Measurements from ENCODE around the gene GDPGP1.
A peak's percentile ranks its signal among the peaks of the same experiment; 100 is the strongest.
"Not testable (repeated sequence)": the region's sequence is repeated elsewhere in the genome, so short reads cannot be mapped to it uniquely, and the experiment has no call there.

Gene GDPGP1

DNA sequence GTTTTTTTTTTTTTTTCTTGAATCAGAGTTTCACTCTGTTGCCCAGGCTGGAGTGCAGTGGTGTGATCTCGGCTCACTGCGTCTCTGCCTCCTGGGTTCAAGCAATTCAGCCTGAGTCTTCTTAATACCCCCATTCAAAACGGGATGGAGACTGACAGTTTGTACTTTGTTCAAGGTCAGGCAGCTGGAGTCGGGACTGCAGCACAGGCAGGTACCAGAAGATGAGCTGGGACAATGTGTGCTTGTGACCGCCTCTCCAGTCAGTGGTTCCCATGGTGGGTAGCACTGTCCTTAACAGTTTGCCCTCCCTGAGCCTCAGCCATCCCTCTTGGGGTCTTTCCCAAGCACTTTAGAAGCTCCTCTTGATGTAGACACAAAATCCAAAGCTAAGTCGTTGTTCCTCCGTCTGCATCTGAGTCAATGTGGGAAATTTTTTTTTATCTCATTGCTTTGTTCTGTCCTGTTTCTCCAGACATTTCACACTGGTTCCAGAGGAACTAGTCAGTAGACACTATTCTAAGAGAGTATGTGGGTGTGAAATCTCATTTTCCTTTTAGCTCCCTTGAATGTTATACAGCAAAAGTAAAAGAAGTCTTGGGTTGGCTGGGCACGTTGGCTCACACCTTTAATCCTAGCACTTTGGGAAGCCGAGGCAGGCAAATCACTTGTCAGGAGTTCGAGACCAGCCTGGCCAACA, 10.1 kb downstream of the GDPGP1 start:
- H3K4me3 ChIP-seq (replicated peaks; ENCODE audit: low read depth, low read length) = no peak overlapping the region
- TF ChIP-seq, protein P1, sequence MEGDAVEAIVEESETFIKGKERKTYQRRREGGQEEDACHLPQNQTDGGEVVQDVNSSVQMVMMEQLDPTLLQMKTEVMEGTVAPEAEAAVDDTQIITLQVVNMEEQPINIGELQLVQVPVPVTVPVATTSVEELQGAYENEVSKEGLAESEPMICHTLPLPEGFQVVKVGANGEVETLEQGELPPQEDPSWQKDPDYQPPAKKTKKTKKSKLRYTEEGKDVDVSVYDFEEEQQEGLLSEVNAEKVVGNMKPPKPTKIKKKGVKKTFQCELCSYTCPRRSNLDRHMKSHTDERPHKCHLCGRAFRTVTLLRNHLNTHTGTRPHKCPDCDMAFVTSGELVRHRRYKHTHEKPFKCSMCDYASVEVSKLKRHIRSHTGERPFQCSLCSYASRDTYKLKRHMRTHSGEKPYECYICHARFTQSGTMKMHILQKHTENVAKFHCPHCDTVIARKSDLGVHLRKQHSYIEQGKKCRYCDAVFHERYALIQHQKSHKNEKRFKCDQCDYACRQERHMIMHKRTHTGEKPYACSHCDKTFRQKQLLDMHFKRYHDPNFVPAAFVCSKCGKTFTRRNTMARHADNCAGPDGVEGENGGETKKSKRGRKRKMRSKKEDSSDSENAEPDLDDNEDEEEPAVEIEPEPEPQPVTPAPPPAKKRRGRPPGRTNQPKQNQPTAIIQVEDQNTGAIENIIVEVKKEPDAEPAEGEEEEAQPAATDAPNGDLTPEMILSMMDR (IDR thresholded peaks at IDR 0.05; ENCODE audit: low read depth, low read length, missing control alignments) = no peak
- no peak for DNase-seq (ENCODE audit: extremely low read depth, low read depth)

DNA sequence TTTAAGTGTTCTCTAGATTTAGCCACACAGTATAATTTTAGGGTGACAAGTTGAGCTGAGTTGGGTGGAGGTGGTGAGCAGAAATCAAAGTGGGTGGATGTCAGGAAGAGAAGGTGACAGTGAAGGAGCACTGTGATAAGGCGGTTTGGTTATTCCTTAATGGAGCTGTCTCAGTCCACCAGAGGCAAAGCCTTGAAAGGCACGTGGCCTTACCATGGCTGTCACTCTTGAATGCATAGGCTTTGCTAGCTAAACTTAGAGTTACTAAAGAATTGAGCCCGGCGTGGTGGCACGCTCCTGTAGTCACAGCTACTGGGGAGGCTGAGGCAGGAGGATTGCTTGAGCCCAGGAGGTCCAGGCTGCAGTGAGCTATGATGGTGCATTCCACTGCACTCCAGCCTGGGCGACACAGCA, 14.8 kb downstream of the GDPGP1 start:
- TF ChIP-seq, protein P1 (IDR thresholded peaks at IDR 0.05; ENCODE audit: low read depth, low read length, missing control alignments) = no peak
- DNase-seq (ENCODE audit: extremely low read depth, low read depth) = no peak
- H3K4me3 ChIP-seq (replicated peaks; ENCODE audit: low read depth, low read length) = peak overlapping the region; percentile 58

DNA sequence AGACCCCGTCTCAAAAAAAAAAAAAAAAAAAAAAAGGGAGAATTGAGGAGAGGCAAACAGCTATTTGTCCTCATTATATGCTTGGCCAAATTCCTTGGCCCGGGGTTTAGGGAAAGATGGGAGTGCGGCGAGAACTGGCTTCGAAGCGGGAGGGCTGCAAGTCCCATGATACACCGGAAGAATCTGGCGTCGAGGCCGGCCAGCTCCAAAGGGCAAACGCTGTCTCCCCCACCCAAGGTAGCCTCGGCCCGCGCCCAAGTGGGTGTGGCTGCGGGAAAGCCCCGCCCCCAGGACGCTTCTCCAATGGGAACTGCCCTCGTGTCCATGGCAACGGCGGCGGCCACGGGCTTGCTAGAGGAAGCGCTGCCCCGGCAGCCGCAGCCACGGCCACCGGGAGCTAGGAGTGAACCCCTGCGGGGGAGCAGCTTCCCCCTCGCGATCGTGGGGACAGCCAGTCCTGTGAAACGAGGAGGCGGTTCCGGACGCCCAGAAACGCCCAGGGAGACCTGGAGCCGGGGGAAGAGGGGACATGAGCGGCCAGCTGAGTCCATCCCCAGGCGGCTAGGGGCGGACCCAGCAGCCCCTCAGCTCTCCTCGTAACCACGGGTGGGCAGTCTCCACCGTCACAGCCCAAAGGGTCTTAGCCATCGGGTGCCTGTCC, 15.3 kb downstream of the GDPGP1 start, which contains the start of gene TTLL13:
Gene TTLL13, plus strand, starts transcription at position 354 of the 661 bp plus-strand sequence. CDS start 1,075 bp downstream, outside the sequence.
- TF ChIP-seq, protein P1 (IDR thresholded peaks at IDR 0.05; ENCODE audit: low read depth, low read length, missing control alignments) = no peak
- peak; percentile 50 for DNase-seq (ENCODE audit: extremely low read depth, low read depth)
- H3K4me3 ChIP-seq (replicated peaks; ENCODE audit: low read depth, low read length) = peak within 1 kb of the TSS; percentile 58

DNA sequence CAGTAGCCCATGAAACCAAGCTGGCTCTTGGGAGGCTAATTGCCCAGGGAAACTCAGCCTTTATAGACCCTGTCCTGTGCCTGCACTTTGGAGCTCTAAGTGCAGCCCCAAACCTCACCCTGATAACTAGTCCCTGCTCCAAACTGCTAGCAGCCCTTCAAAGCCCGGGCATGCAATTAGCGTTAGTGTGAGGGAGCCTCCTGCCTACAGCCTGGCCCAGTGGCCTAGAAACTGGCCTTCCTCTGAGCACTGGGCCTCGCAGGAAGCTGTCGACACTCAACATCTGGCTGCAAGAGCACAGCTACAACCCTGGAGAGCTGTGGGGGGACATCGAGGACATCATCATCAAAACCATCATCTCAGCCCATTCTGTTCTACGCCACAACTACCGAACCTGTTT, 23.8 kb downstream of the GDPGP1 start:
- no peak overlapping the region for H3K4me3 ChIP-seq (replicated peaks; ENCODE audit: low read depth, low read length)
- TF ChIP-seq, protein P1 (IDR thresholded peaks at IDR 0.05; ENCODE audit: low read depth, low read length, missing control alignments) = no peak
- no peak for DNase-seq (ENCODE audit: extremely low read depth, low read depth)

DNA sequence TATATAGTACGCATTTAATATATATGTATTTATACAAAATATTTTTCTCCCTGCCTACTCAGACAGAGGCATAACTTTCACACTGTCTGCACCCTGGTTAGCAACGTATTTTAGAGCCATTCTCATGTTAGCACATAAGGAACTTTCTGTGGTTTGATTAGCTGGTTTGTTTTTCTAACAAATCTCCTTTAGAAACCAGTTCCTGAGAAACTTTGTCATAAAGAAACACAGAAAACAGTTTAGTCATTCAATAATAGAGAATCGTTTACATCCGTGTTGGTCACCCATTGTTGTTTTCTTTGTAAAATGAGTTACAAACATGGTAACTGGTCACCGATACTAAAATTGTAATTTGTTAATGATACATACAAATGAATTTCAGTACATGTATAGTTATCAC, 25.5 kb downstream of the GDPGP1 start:
- H3K4me3 ChIP-seq (replicated peaks; ENCODE audit: low read depth, low read length) = no peak overlapping the region
- DNase-seq (ENCODE audit: extremely low read depth, low read depth) = no peak
- TF ChIP-seq, protein P1 (IDR thresholded peaks at IDR 0.05; ENCODE audit: low read depth, low read length, missing control alignments) = no peak

DNA sequence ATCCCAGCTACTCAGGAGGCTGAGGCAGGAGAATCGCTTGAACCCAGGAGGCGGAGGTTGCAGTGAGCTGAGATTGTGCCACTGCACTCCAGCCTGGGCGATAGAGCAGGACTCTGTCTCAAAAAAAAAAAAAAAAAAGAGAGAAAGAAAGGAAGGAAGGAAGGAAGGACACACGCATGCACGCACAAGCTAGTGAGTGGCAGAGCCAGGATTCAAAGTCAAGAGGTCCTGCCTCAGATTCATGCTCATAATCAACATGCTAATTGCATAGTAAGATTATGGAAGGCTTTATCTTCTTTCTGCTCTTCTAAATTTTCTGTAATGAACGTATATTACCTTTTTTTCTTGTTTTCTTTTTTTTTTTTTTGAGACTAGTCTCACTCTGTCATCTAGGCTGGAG, 26.7 kb downstream of the GDPGP1 start:
- H3K4me3 ChIP-seq (replicated peaks; ENCODE audit: low read depth, low read length) = not testable (repeated sequence)

DNA sequence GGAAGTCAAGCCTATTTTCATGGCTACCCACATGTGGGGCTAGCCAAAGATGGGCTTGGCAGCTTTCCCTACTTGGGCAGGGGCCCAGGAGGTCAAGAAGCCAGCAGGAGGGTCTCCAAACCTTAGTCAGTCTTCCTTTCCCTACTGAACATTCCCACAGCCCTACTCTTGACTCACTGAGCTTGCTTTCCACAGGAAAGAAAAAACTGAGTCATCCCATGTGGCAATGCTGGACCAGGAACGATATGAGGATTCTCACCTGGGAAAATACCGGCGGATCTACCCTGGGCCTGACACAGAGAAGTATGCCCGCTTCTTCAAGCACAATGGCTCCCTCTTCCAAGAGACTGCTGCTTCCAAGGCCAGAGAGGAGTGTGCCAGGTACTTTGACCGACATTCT, 27.8 kb downstream of the GDPGP1 start:
- no peak for DNase-seq (ENCODE audit: extremely low read depth, low read depth)
- TF ChIP-seq, protein P1 (IDR thresholded peaks at IDR 0.05; ENCODE audit: low read depth, low read length, missing control alignments) = no peak

More for the DNA sequence above, 26.7 kb downstream of the GDPGP1 start:
- DNase-seq (ENCODE audit: extremely low read depth, low read depth) = not testable (repeated sequence)

More for the DNA sequence above, 27.8 kb downstream of the GDPGP1 start:
- no peak overlapping the region for H3K4me3 ChIP-seq (replicated peaks; ENCODE audit: low read depth, low read length)
